DOHH2 (cell line): ENCODE measurements around the gene MACROD2.
A peak's percentile ranks its signal among the peaks of the same experiment; 100 is the strongest.

Source experiments
- H3F3A ChIP-seq: fragments of 200-600 bp; sonication (generic), shearing (Covaris generic); 2 replicates; pipeline ENCODE4 v1.6.0; 2016; ENCODE audit warnings: antibody characterized with exemption, mild to moderate bottlenecking; ENCODE audit not compliant: control insufficient read depth, insufficient read depth
- H3K27ac ChIP-seq: fragments of 200-600 bp; sonication (generic); 2 replicates; pipeline ENCODE4 v1.5.1; 2014; ENCODE audit warnings: low read depth, mild to moderate bottlenecking, low read length, moderate library complexity
- H3K27me3 ChIP-seq: fragments of 200-600 bp; sonication (generic); 2 replicates; pipeline ENCODE4 v1.6.1; 2014; ENCODE audit warnings: mild to moderate bottlenecking, low read length, mixed read lengths; ENCODE audit not compliant: control insufficient read depth
- H3K36me3 ChIP-seq: fragments of 200-600 bp; sonication (generic); 2 replicates; pipeline ENCODE4 v1.6.1; 2014; ENCODE audit warnings: mild to moderate bottlenecking, low read length, moderate library complexity, mixed read lengths; ENCODE audit not compliant: control insufficient read depth
- H3K4me1 ChIP-seq: fragments of 200-600 bp; sonication (generic); 2 replicates; pipeline ENCODE4 v1.6.1; 2014; ENCODE audit warnings: mild to moderate bottlenecking, low read length, mixed read lengths; ENCODE audit not compliant: control insufficient read depth
- H3K4me2 ChIP-seq: fragments of 200-600 bp; sonication (generic); 2 replicates; pipeline ENCODE4 v1.6.0; 2014; ENCODE audit warnings: mild to moderate bottlenecking, low read length, moderate library complexity
- H3K4me3 ChIP-seq: fragments of 200-600 bp; sonication (generic); 2 replicates; pipeline ENCODE4 v1.5.1; 2014; ENCODE audit warnings: mild to moderate bottlenecking, low read length, mixed read lengths
- H3K79me2 ChIP-seq: fragments of 200-600 bp; sonication (generic); 2 replicates; pipeline ENCODE4 v1.6.1; 2014; ENCODE audit warnings: mild to moderate bottlenecking, low read length, mixed read lengths; ENCODE audit not compliant: control insufficient read depth
- H3K9me2 ChIP-seq: fragments of 200-600 bp; sonication (generic); replicated peaks from 2 replicates; pipeline ENCODE4 v1.6.1; 2014; ENCODE audit warnings: mild to moderate bottlenecking, low read length, mixed read lengths; ENCODE audit not compliant: control insufficient read depth
- H3K9me3 ChIP-seq: fragments of 200-600 bp; sonication (generic); 2 replicates; pipeline ENCODE4 v1.6.1; 2014; ENCODE audit warnings: antibody characterized with exemption, low read length, mixed read lengths; ENCODE audit not compliant: control insufficient read depth, insufficient read depth
- H4K20me1 ChIP-seq: fragments of 200-600 bp; sonication (generic); 2 replicates; pipeline ENCODE4 v1.6.0; 2014; ENCODE audit warnings: low read depth, mild to moderate bottlenecking, antibody characterized with exemption, low read length, moderate library complexity; ENCODE audit not compliant: control insufficient read depth, insufficient read depth
- CTCF ChIP-seq: fragments of 200-600 bp; sonication (generic); IDR thresholded peaks from one replicate; pipeline ENCODE4 v1.5.1; 2014; ENCODE audit warnings: antibody characterized with exemption, mild to moderate bottlenecking, low read depth, low read length; ENCODE audit not compliant: poor library complexity, severe bottlenecking
- EZH2phosphoT487 ChIP-seq: fragments of 200-600 bp; sonication (generic); IDR thresholded peaks from 2 replicates; pipeline ENCODE4 v1.6.1; 2017; ENCODE audit warnings: borderline replicate concordance, mild to moderate bottlenecking, antibody characterized with exemption, low read length, moderate library complexity, mixed read lengths

The MACROD2 gene

GRCh38 chr20:15930311-15931305, 1935.3 kb downstream of the MACROD2 start:
- Histone ChIP-seq H3F3A (no peaks in the 10 kb centered on the region), H3K27me3 (no peaks in the 10 kb centered on the region), H3K36me3 (no peaks in the 10 kb centered on the region), H3K9me2 (no peaks in the 10 kb centered on the region), H3K79me2 (no peaks in the 10 kb centered on the region), H4K20me1 (no peaks in the 10 kb centered on the region), H3K4me3 (no peak overlapping the region), H3K9me3 (no peaks in the 10 kb centered on the region), H3K4me1 (no peaks in the 10 kb centered on the region), H3K27ac (no peak overlapping the region), H3K4me2 (no peak overlapping the region)
- no peak for TF ChIP-seq EZH2phosphoT487
- peak; percentile 32 for TF ChIP-seq CTCF

- TF ChIP-seq EZH2phosphoT487 = no peak
- TF ChIP-seq CTCF = no peak
- H3K79me2 ChIP-seq = no peaks in the 10 kb centered on the region
- H3K36me3 ChIP-seq = no peaks in the 10 kb centered on the region
- H3K27me3 ChIP-seq = no peaks in the 10 kb centered on the region
- H3K4me1 ChIP-seq = peaks cover 1% of the 10 kb centered on the region
- no peak overlapping the region for H3K4me3 ChIP-seq
- H3K9me2 ChIP-seq = no peaks in the 10 kb centered on the region
- no peaks in the 10 kb centered on the region for H4K20me1 ChIP-seq
- H3K9me3 ChIP-seq = no peaks in the 10 kb centered on the region
- H3K4me2 ChIP-seq = no peak overlapping the region
- H3F3A ChIP-seq = no peaks in the 10 kb centered on the region
- no peak overlapping the region for H3K27ac ChIP-seq
These were observed 1936.6 kb downstream of the MACROD2 start for GRCh38 chr20:15931897-15932296.

GRCh38 chr20:15937179-15937578, 1941.9 kb downstream of the MACROD2 start:
- Histone ChIP-seq H3K27me3 (no peaks in the 10 kb centered on the region), H3K4me2 (no peak overlapping the region), H4K20me1 (no peaks in the 10 kb centered on the region), H3K4me3 (no peak overlapping the region), H3K4me1 (peaks cover 6% of the 10 kb centered on the region), H3K79me2 (no peaks in the 10 kb centered on the region), H3K27ac (no peak overlapping the region), H3K9me2 (no peaks in the 10 kb centered on the region), H3K36me3 (no peaks in the 10 kb centered on the region), H3K9me3 (no peaks in the 10 kb centered on the region; the same call in 1 of the 2 replicates), H3F3A (no peaks in the 10 kb centered on the region)
- TF ChIP-seq EZH2phosphoT487 = no peak
- no peak for TF ChIP-seq CTCF
